NCI-H524 (cell line): Measurements from ENCODE around the gene TRIM14.
"Not testable (repeated sequence)": the region's sequence is repeated elsewhere in the genome, so short reads cannot be mapped to it uniquely, and the experiment has no call there.

ENCODE experiments used
- DNase-seq, 2 experiments: peaks; one replicate each; lab custom pipeline; 2025; lab: John Stamatoyannopoulos, UW

The TRIM14 gene

DNA sequence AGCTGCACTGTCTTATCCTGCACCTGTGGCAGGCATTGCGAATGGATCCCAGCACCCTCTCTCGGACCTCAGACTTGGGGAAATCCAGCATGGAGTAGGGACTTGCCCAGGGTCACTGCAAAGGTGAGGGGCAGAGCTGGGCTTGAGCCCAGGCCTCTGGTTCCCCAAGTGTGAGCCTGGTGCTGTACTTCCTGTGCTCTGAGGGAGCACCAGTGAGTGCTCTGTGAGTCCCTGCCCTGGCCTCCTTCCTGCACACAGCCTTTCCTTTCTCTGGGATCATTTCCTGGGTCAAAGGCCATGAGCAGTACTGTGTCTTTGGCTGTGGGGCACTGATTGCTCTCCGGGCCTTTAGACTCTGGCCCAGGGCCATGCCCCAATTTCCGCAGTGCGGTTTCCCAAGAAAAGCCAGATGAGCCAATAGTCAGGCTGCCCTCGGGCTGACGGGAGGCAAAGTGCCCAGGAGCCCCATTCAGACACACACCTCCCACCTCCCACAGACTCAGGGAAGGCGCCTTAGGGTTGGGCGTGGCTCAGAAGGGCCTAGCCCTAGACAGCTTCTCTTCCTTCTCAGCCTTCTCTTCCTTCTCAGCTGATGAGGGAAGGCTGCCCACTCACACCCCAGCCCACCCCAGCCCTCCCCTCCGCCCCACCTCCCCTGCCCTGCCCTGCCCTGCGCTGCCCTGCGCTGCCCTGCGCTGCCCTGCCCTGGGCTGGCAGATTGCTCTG is 23.3 kb upstream of the TRIM14 start:
- no peak for DNase-seq

GRCh38 chr9:98140503-98140902 is 21.5 kb upstream of the TRIM14 start:
- no peak for DNase-seq

GRCh38 chr9:98136489-98136888 is 17.5 kb upstream of the TRIM14 start:
- no peak for DNase-seq

DNA sequence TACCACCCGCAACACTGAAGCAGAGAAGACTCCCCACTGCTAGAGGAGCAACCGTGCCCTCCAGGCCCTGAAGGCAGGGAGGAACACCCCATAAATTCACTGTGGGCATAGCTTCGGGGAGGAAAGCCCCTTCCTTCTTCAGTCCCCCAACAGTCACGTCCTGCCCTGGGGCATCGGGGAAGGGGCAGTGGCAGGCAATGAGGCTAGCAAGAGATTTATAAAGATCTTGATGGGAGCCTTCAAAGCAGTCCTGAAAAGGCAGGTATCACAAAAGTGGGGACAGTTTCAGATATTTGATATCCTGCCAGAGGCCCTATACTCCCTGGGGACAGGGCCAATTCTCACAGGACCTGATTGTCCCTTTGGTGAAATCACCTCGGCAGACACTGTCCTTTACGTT is 16.9 kb upstream of the TRIM14 start:
- no peak for DNase-seq

DNA sequence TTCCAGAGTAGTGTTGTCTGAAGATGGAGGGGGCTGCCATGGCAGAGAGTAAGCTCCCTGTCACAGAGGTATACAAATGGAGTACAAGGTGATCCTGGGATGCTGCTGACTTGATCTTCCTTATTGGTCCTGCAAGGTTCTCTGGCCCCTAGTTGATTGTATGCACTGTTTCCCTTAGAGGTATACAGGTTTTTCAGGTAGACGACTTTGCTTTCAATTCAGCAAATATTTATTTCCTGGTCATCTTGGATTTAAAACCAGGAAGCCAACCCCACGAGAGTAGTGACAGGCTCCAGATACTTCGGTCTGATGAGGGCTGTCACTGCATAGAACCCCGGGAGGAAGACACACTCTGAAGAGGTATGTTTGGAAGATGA is 16.5 kb upstream of the TRIM14 start:
- DNase-seq, result no peak

GRCh38 chr9:98134702-98135557 is 15.9 kb upstream of the TRIM14 start:
- DNase-seq, result no peak

- DNase-seq, result peak; percentile 86 to 96
Measured at GRCh38 chr9:98132806-98133631, 14.0 kb upstream of the TRIM14 start.

GRCh38 chr9:98132158-98132557 is 13.1 kb upstream of the TRIM14 start:
- DNase-seq, result no peak

DNA sequence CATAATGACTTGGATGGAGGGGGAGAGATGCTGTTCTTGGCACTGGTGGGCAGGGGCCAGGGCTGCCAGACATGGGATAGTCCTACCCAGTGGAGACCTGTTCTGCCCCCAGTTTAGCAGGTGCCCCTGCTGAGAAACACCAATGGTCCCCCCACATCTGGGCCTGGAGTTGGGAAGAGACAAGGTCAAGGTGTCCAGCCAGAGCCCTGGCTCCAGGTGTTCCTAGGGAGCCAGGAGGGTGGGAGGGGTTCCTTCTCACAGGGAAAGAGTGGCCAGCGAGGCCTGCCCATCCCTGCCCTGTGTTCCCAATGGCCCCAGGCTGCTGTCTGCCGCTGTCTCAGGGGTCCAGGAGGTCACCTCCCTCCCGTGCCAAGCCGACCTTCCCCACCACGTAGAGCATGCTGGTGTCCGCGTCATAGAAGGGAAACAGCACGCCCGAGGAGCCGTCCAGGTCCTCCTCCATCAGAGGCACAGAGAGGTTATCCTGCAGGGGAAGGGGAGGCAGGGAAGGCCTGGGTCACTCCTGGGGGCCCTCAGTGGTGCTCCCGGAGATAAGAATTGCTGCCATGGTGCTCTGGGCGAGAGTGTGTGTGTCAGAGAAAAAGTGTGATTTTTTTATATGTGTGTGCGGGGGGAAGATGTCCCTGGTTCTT is 11.7 kb upstream of the TRIM14 start:
- no peak for DNase-seq

DNA sequence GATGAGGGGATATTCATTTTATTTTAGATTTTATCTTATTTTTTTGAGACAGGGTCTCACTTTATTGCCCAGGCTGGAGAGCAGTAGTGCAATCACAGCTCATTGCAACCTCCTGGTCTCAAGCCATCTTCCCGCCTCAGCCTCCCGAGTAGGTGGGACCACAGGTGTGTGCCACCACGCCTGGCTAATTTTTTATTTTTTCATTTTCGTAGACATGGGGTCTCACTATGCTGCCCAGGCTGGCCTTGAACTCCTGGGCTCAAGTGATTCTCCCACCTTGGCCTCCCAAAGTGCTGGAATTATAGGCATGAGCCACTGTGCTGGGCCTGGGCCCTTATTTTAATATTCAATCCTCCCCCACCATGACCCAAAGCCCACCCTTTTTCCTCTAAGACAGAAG is 11.0 kb upstream of the TRIM14 start:
- not testable (repeated sequence) for DNase-seq

GRCh38 chr9:98129451-98129881 is 10.4 kb upstream of the TRIM14 start:
- DNase-seq, result no peak

GRCh38 chr9:98128316-98128715 is 9.3 kb upstream of the TRIM14 start:
- no peak for DNase-seq

- DNase-seq, result no peak
Measured at GRCh38 chr9:98127226-98127625, 8.2 kb upstream of the TRIM14 start.

- DNase-seq, result no peak
Measured at GRCh38 chr9:98124637-98125426, 5.8 kb upstream of the TRIM14 start.

- DNase-seq, result not testable (repeated sequence)
Measured at GRCh38 chr9:98124091-98124490, 5.1 kb upstream of the TRIM14 start.

GRCh38 chr9:98121058-98121457 is 2.0 kb upstream of the TRIM14 start:
- DNase-seq, result no peak

GRCh38 chr9:98120476-98120875 is 1.5 kb upstream of the TRIM14 start:
- DNase-seq, result no peak

- DNase-seq, result peak; percentile 89 to 95
Measured at GRCh38 chr9:98117984-98118639, 910 bp downstream of the TRIM14 start.

DNA sequence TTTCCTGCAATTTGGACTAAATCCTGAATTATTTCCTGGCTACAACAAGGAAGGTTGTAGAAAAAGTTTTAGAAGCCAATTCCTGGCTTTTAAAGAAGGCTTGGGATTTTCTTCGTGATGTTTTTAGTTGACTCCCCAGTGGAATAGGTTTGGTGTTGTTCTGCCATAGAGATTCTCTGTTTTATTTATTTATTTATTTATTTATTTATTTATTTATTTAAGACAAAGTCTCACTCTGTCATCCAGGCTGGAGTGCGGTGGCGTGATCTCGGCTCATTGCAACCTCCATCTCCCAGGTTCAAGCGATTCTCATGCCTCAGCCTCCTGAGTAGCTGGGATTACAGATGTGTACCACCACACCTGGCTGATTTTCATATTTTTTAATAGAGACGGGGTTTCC is 1.9 kb downstream of the TRIM14 start:
- not testable (repeated sequence) for DNase-seq

DNA sequence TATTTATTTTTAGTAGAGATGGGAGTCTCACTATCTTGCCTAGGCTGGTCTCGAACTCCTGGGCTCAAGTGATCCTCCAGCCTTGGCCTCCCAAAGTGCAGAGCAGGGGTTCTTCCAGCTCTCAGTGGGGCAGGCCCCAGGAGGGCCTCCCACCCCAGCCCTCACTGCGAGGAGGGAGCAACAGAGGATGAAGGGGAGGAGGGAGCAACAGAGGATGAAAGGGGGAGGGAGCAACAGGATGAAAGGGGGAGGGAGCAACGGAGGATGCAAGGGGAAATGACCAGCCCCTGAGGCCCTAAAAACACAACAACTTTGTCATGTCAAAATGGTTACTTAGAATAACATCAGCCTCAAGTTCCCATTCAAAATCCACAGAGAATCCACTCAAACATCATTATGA is 10.0 kb downstream of the TRIM14 start:
- DNase-seq, result no peak
